Upper lobe of left lung (tissue), 6 donors: ENCODE data around the gene LRRC8D. TPM values are rescaled to one million over a fixed set of nuclear protein-coding genes. Genes with fewer than 3 reads are reported as not detected.
A peak's percentile ranks its signal among the peaks of the same experiment; 100 is the strongest.

Source experiments
- ATAC-seq, 2 donors: fragments of 200-7000 bp; cut with Tn5 transposase; one replicate each; pipeline ENCODE4 v1.9.1; 2022; ENCODE audit warnings: mild to moderate bottlenecking in 2 of 2, moderate library complexity in 2 of 2; ENCODE audit not compliant: low FRiP score in 2 of 2
- DNase-seq, 2 donors: peaks; one replicate each; pipeline ENCODE4 v3.0.0-alpha.2; 2019 to 2020
- H3K27ac ChIP-seq, 4 donors: fragments of 200-600 bp; sonication (generic); one replicate each; pipeline ENCODE4 v1.5.1; 2016 to 2019
- H3K27me3 ChIP-seq, 4 donors: fragments of 200-600 bp; sonication (generic); one replicate each; pipeline ENCODE4 v1.5.1; 2017 to 2019
- H3K36me3 ChIP-seq, 4 donors: fragments of 200-600 bp; sonication (generic); one replicate each; pipeline ENCODE4 v1.5.1; 2016 to 2019
- H3K4me1 ChIP-seq, 4 donors: fragments of 200-600 bp; sonication (generic); one replicate each; pipeline ENCODE4 v1.5.1; 2018 to 2019
- H3K4me3 ChIP-seq, 4 donors: fragments of 200-600 bp; sonication (generic); one replicate each; pipeline ENCODE4 v1.5.1; 2017 to 2019; ENCODE audit warnings: mild to moderate bottlenecking in 2 of 4, moderate library complexity in 1 of 4
- H3K9me3 ChIP-seq, 4 donors: fragments of 200-600 bp; sonication (generic); one replicate each; pipeline ENCODE4 v1.5.1; 2018 to 2019
- CTCF ChIP-seq, 6 experiments: fragments of 450-650 bp in 4 of 6; fragments of 200-600 bp in 2 of 6; sonication (generic) in 2 of 6; IDR thresholded peaks; one replicate each; pipeline ENCODE4 v1.5.1; 2016 to 2019; ENCODE audit warnings: antibody characterized with exemption in 6 of 6
- EP300 ChIP-seq, 4 donors: sonication (generic); formaldehyde crosslinking; IDR thresholded peaks; one replicate each; pipeline ENCODE4 v1.5.1; 2017; ENCODE audit warnings: antibody characterized with exemption in 4 of 4, control low read depth in 2 of 4
- POLR2A ChIP-seq, 4 donors: fragments of 450-650 bp; IDR thresholded peaks; one replicate each; pipeline ENCODE4 v1.5.1; 2016 to 2017; ENCODE audit warnings: antibody characterized with exemption in 4 of 4, mild to moderate bottlenecking in 2 of 4
- POLR2AphosphoS5 ChIP-seq, 2 donors: sonication (generic); formaldehyde crosslinking; IDR thresholded peaks; one replicate each; pipeline ENCODE4 v1.5.1; 2017; ENCODE audit warnings: antibody characterized with exemption in 2 of 2
- WGBS, 2 donors: methylation state at CpG; one replicate each; pipeline ENCODE4 v1.1.5; 2017 to 2018; 5-methylcytosine and 5-hydroxymethylcytosine counted together
- total RNA-seq, 6 donors: library from RNA; depleted of rRNA in 4 of 6; stranded (reverse); fragments of >200 nt in 4 of 6; gene quantifications; one replicate each; pipeline versions ENCODE4 v1.1.0 to v1.2.1, GENCODE V29; 2016 to 2021
- donor health status: DM: no; HTN: no; CAD: no; lungs with moderate emphysema.
- donor health status: DM: no; HTN: yes; CAD: no; lungs with severe emphysema.

Gene LRRC8D
- total RNA-seq, 6 donors from 2014 or later, result 3.7 to 24.0 (median 12.2) TPM

DNA sequence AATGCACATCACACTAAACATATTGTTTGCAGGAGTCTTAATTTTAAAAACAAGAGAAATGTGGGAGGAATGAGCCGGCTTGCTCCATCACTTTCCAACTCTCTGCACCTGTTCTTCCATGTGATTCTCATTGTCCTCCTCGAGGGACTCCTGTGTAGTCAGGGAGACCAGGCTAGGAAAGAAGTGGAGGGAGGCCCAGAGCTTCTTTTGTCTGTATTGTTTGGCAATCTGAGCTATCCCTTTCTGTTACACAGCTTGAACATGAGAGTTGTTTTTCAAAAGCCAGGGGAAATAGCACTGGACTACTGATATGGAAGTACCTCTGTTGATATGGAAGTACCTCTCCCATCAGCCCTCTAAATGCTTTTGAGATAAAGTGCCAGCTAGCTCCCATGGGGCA is 18.8 kb upstream of the LRRC8D start:
- DNase-seq (no peak), ATAC-seq (no peak)
- Histone ChIP-seq H3K27me3 (no peaks in the 10 kb centered on the region), H3K36me3 (no peaks in the 10 kb centered on the region), H3K9me3 (no peaks in the 10 kb centered on the region), H3K27ac (no peak overlapping the region), H3K4me1 (no peaks in the 10 kb centered on the region), H3K4me3 (no peak overlapping the region)
- TF ChIP-seq EP300 (IDR thresholded peaks at IDR 0.05) (no peak), POLR2AphosphoS5 (IDR thresholded peaks at IDR 0.05) (no peak), CTCF (IDR thresholded peaks at IDR 0.05) (no peak), POLR2A (IDR thresholded peaks at IDR 0.05) (no peak)
- 69 to 82% methylated on average over 2 of the region's 2 CpGs for WGBS, 2 donors

GRCh38 chr1:89802841-89803240 is 18.0 kb upstream of the LRRC8D start:
- WGBS, 2 donors, result 77 to 85% methylated on average over 2 of the region's 2 CpGs
- Histone ChIP-seq H3K4me1 (no peaks in the 10 kb centered on the region), H3K4me3 (no peak overlapping the region), H3K36me3 (no peaks in the 10 kb centered on the region), H3K9me3 (no peaks in the 10 kb centered on the region), H3K27ac (no peak overlapping the region), H3K27me3 (no peaks in the 10 kb centered on the region)
- TF ChIP-seq EP300 (IDR thresholded peaks at IDR 0.05), result no peak
- no peak for TF ChIP-seq CTCF (IDR thresholded peaks at IDR 0.05)
- no peak for TF ChIP-seq POLR2AphosphoS5 (IDR thresholded peaks at IDR 0.05)
- TF ChIP-seq POLR2A (IDR thresholded peaks at IDR 0.05), result no peak
- ATAC-seq, result no peak
- no peak for DNase-seq

DNA sequence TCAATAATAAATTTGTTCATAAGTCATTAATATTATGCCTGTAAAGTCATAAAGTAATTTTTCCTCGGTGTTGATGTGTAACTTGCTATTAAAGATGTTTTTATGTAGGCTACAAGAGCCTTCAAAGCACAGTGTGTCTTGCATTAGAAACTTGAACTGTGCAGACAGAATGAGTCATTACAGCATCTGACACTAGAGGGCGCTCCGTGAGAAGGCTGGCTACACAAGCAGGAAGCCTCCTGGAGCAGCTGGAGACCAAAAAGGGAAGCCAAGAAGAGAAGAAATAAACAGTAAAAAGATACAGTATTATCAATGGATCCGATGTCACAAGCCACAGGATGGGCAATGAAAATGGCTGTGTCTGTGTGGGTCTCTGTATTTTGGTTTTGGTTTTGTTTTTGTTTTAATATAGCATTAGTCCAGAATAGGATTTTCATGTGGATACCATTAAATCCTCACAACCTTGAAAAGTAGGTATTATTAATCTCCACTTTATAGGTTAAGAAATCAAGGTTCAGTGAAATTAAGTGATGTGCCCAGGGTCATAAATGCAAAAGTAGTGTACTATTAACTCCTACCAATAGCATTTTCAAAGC is 16.1 kb upstream of the LRRC8D start:
- no peaks in the 10 kb centered on the region for H3K27me3 ChIP-seq
- no peaks in the 10 kb centered on the region for H3K9me3 ChIP-seq
- 0 to 1% methylated on average over 4 of the region's 4 CpGs for WGBS, 2 donors
- H3K36me3 ChIP-seq, result no peaks in the 10 kb centered on the region
- no peaks in the 10 kb centered on the region for H3K4me1 ChIP-seq
- TF ChIP-seq POLR2AphosphoS5 (IDR thresholded peaks at IDR 0.05) (no peak), CTCF (IDR thresholded peaks at IDR 0.05) (peak; percentile 74 to 83 (median 78))
- no peak overlapping the region for H3K4me3 ChIP-seq
- DNase-seq (peak in 1 of 2 donors; percentile 91), ATAC-seq (peak; percentile 84 to 94)
- no peak overlapping the region for H3K27ac ChIP-seq

GRCh38 chr1:89806616-89807015 is 14.2 kb upstream of the LRRC8D start:
- Histone ChIP-seq H3K9me3 (no peaks in the 10 kb centered on the region), H3K4me1 (peaks cover 0 to 4% (median 0%) of the 10 kb centered on the region in 4 donors), H3K36me3 (no peaks in the 10 kb centered on the region), H3K27me3 (no peaks in the 10 kb centered on the region), H3K27ac (no peak overlapping the region), H3K4me3 (no peak overlapping the region)
- DNase-seq (no peak), ATAC-seq (no peak)
- WGBS, 2 donors, result 87 to 90% methylated on average over 3 of the region's 3 CpGs
- TF ChIP-seq POLR2AphosphoS5 (IDR thresholded peaks at IDR 0.05) (no peak), POLR2A (IDR thresholded peaks at IDR 0.05) (no peak), CTCF (IDR thresholded peaks at IDR 0.05) (no peak), EP300 (IDR thresholded peaks at IDR 0.05) (no peak)

DNA sequence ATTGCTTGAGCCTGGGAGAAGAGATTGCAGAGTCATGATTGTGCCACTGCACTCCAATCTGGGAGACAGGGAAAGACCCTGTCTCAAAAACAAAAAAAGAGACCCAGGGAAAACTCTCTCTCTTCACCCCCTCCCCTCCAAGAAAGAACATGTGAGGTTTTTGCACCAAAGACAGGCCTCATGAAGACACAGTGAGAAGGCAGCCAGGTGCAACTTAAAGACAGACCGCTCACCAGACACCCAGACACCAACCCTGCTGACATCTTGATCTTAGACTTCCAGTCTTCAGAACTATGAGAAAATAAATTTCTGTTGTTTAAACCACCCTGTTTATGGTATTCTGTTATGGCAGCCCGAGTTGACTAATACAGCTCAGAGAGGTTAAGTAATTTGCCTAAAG is 13.3 kb upstream of the LRRC8D start:
- TF ChIP-seq EP300 (IDR thresholded peaks at IDR 0.05) (no peak), CTCF (IDR thresholded peaks at IDR 0.05) (no peak), POLR2A (IDR thresholded peaks at IDR 0.05) (no peak), POLR2AphosphoS5 (IDR thresholded peaks at IDR 0.05) (no peak)
- no peak for DNase-seq

More for the DNA sequence above, 13.3 kb upstream of the LRRC8D start:
- H3K27me3 ChIP-seq, result no peaks in the 10 kb centered on the region
- no peak overlapping the region for H3K4me3 ChIP-seq
- 85 to 86% methylated on average over 2 of the region's 2 CpGs for WGBS, 2 donors
- no peak overlapping the region for H3K27ac ChIP-seq
- no peak for ATAC-seq
- peaks cover 0 to 4% (median 0%) of the 10 kb centered on the region in 4 donors for H3K4me1 ChIP-seq
- no peaks in the 10 kb centered on the region for H3K36me3 ChIP-seq
- no peaks in the 10 kb centered on the region for H3K9me3 ChIP-seq
